Fibroblast of villous mesenchyme (primary cell): ENCODE data around the gene ENAH. TPM values are rescaled to one million over a fixed set of nuclear protein-coding genes. Genes with fewer than 3 reads are reported as not detected.
A peak's percentile ranks its signal among the peaks of the same experiment; 100 is the strongest.

Source experiments
- DNase-seq: peaks from one replicate; pipeline ENCODE4 v3.0.0-alpha.2; 2010; ENCODE audit warnings: low read depth
- H3K4me3 ChIP-seq: 2 replicates; pipeline ENCODE4 v1.5.1; 2011; ENCODE audit warnings: low read depth, mild to moderate bottlenecking, low read length
- total RNA-seq: library from RNA; depleted of rRNA; stranded (reverse); fragments of >200 nt; gene quantifications from 2 replicates; pipeline ENCODE4 v1.2.3, GENCODE V29; 2012
- TF ChIP-seq, protein P1 (sequence below): IDR thresholded peaks from 2 replicates; pipeline ENCODE4 v1.5.1; 2012; ENCODE audit warnings: low read depth, mild to moderate bottlenecking, low read length; ENCODE audit not compliant: insufficient read depth

Gene ENAH
- total RNA-seq, 1 donor = 135 TPM

DNA sequence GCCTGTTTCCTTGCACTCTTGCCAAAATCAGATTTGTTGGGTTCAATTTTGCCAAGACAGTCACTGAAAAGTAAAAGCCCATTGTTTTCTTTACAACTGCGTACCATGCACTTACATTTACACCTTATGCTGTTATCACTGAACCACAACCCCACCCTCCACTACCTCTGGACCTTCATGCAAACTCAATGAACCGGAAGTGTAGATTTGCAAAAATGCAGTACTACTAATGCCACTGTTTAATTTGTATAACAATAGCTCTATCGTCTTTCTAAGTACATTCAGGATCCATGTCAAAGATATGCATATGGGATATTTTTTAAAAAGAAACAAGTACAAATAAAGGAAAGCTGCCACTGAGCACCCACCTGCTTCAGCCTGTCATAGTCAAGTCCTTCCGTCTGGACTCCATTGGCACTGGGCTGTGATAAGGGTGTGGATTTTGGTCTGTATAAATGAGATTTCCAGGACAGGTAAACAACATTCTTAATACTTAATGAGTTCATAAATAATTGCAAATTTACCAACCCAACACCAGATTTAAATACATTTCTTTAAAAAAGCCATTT, 152.2 kb downstream of the ENAH start:
- TF ChIP-seq, protein P1, sequence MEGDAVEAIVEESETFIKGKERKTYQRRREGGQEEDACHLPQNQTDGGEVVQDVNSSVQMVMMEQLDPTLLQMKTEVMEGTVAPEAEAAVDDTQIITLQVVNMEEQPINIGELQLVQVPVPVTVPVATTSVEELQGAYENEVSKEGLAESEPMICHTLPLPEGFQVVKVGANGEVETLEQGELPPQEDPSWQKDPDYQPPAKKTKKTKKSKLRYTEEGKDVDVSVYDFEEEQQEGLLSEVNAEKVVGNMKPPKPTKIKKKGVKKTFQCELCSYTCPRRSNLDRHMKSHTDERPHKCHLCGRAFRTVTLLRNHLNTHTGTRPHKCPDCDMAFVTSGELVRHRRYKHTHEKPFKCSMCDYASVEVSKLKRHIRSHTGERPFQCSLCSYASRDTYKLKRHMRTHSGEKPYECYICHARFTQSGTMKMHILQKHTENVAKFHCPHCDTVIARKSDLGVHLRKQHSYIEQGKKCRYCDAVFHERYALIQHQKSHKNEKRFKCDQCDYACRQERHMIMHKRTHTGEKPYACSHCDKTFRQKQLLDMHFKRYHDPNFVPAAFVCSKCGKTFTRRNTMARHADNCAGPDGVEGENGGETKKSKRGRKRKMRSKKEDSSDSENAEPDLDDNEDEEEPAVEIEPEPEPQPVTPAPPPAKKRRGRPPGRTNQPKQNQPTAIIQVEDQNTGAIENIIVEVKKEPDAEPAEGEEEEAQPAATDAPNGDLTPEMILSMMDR = no peak
- no peak for DNase-seq
- H3K4me3 ChIP-seq = no peak overlapping the region

DNA sequence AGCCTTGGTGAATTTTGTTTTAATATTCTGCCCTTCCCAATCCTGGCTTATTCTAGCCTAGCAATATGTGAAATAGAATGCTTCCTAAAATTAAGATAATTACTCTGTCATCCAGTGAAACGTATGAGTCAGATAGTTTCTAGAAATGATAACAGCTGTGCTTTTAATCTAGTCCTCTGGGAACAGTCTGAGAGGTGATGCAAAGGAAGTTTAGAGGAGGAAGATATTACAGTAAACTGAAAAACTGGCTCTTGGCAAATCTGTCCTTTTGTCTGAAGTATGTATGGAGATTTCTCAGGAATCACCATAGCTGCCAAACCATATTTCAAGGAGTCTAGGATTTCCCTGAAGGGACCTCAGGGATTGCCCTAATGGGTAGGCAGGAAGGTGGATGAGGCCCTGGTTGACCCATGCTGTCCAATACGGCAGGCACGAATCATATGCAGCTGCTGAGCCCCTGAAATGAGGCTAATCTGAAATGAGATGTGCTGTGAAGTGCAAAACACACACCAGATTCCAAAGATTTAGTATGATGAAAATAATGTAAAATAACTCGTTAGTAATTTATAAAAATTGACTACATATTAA, 154.3 kb downstream of the ENAH start:
- DNase-seq = peak; percentile 70
- TF ChIP-seq, protein P1 = no peak
- no peak overlapping the region for H3K4me3 ChIP-seq

DNA sequence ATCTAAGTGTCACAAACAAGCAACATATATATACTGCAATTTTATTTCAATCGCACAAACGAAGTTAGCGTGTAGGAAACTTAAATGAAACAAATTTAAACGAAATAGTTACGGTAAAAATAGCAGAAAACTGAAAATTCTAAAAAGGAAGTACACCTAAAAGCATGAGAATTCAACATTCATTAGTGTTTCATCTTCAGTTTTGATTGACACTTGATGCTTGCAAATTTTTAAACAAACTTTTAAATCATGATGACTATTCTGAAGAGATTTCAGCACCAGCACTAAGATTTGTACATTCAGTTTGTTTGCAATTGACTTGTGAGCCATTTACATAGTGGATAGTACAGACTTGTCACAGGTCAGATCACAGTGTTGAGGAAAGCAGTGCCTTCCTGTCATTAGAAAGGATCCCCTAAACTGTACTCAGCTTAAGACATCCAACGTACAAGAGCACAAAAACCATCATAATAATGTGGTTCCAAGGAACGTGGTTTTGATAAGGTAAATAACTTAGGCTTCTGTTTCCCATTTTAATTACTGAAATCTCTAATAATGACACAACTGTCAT, 158.0 kb downstream of the ENAH start:
- DNase-seq = no peak
- TF ChIP-seq, protein P1 = no peak
- H3K4me3 ChIP-seq = no peak overlapping the region

DNA sequence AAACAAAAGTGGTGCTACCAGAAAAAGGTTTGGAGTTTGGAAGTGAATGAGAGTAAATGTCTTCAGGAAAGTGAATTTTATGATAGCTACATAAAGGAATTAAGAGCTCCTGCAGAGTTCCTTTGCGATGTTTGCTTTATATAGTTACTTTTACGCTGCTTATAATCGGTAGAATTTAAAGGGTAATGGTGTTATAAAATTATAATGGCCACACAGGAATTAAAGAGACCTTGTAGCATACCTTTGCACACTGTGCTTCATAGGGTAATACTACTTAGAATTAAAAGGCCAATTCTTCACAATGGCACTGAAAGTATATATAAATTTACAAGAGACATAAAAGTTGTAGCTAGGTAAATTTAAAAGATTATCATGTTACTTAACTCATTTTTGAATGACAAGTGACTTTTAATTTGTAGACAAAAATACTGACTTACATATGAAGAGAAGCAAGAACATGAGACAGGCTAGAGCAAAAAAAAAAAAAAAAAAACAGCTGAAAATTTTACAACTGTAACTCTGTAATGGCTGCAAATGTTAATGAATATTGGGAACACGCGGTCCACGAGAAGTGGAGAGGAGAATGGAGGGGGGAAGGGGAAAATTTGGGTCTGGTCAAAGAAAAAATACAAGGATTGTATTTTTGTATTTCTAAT, 159.2 kb downstream of the ENAH start:
- TF ChIP-seq, protein P1 = no peak
- no peak for DNase-seq

DNA sequence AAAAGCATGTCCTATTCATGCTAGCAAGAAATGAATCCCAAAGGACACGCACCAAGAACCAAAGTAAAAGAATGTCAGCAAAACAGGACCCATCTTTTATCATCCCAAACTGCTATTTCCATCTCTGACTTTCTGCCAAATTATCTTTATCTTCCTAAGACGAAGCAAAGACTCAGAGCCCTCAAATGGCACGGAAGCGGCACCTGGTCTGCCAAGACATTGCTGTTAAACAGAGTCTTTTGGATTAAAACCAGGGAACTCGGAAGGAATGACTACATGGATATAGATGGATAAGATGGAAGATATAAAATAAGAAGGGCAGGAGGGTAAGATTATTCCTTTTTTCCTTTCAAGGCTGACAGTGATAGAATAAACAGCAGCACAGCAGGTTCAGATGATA, 164.2 kb downstream of the ENAH start:
- TF ChIP-seq, protein P1 = no peak

More for the DNA sequence above, 159.2 kb downstream of the ENAH start:
- H3K4me3 ChIP-seq = no peak overlapping the region

DNA sequence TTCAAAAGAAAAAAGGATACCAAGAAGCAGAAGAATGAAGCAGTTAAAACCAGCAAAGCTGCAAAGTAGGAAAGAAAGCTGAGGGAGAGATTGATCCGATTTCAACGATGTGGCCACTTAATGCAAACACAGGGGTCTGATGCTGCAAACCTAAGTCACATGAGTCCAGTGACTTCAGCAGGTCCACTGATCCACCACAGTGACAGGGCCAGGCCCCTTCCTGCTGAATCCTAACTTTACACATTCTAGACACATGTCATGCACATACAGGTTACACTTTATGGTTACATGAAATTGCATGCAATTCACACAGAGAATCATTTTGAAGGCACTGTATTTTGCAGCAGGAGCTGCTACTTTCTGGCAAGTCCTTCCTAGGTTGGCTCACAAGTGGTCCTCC, 166.1 kb downstream of the ENAH start:
- DNase-seq = no peak
- TF ChIP-seq, protein P1 = no peak
- no peak overlapping the region for H3K4me3 ChIP-seq

More for the DNA sequence above, 164.2 kb downstream of the ENAH start:
- DNase-seq = no peak
- no peak overlapping the region for H3K4me3 ChIP-seq
